SK-N-SH treated with all-trans-retinoic acid at 6 μM for 48 hours (cell line): ENCODE results near the gene FFAR2.

ENCODE experiments used
- ATAC-seq: fragments of 200-7000 bp; cut with Tn5 transposase; 3 replicates; pipeline ENCODE4 v1.9.1; 2020; ENCODE audit warnings: mild to moderate bottlenecking, moderate library complexity
- ARNTL ChIP-seq: fragments of 450-650 bp; formaldehyde crosslinking; IDR thresholded peaks from 2 replicates; pipeline ENCODE4 v1.5.0; 2020; ENCODE audit warnings: low read depth, mild to moderate bottlenecking, moderate library complexity, borderline replicate concordance
- BACH2 ChIP-seq: fragments of 250-450 bp; sonication (Bioruptor Pico); IDR thresholded peaks from 2 replicates; pipeline ENCODE4 v1.9.0; 2021; ENCODE audit warnings: mild to moderate bottlenecking, borderline replicate concordance
- CSDC2 ChIP-seq: fragments of 250-450 bp; sonication (Bioruptor Pico); IDR thresholded peaks from 2 replicates; pipeline ENCODE4 v1.5.0; 2020; ENCODE audit warnings: mild to moderate bottlenecking, moderate library complexity
- CSRNP3 ChIP-seq: fragments of 250-450 bp; sonication (Bioruptor Pico); IDR thresholded peaks from 2 replicates; pipeline ENCODE4 v1.5.1; 2021; ENCODE audit warnings: mild to moderate bottlenecking, moderate library complexity
- ESRRG ChIP-seq: fragments of 250-450 bp; sonication (Bioruptor Pico); IDR thresholded peaks from 2 replicates; pipeline ENCODE4 v1.6.1; 2021; ENCODE audit warnings: mild to moderate bottlenecking
- GLIS3 ChIP-seq: fragments of 250-450 bp; sonication (Bioruptor Pico); IDR thresholded peaks from 2 replicates; pipeline ENCODE4 v1.5.0; 2020; ENCODE audit warnings: mild to moderate bottlenecking, moderate library complexity
- OSR1 ChIP-seq: fragments of 250-450 bp; sonication (Bioruptor Pico); IDR thresholded peaks from 2 replicates; pipeline ENCODE4 v1.8.0; 2022; ENCODE audit warnings: moderate library complexity, mild to moderate bottlenecking, inconsistent platforms
- PATZ1 ChIP-seq: fragments of 250-450 bp; sonication (Bioruptor Pico); IDR thresholded peaks from 2 replicates; pipeline ENCODE4 v1.8.0; 2020; ENCODE audit warnings: mild to moderate bottlenecking, moderate library complexity, borderline replicate concordance
- POU6F1 ChIP-seq: fragments of 250-450 bp; sonication (Bioruptor Pico); IDR thresholded peaks from 2 replicates; pipeline ENCODE4 v1.8.0; 2021; ENCODE audit warnings: low read depth, mild to moderate bottlenecking, moderate library complexity, borderline replicate concordance
- RARB ChIP-seq: fragments of 250-450 bp; sonication (Bioruptor Pico); IDR thresholded peaks from 2 replicates; pipeline ENCODE4 v1.8.0; 2021; ENCODE audit warnings: mild to moderate bottlenecking, moderate library complexity
- SNAI2 ChIP-seq: fragments of 250-450 bp; sonication (Bioruptor Pico); IDR thresholded peaks from 2 replicates; pipeline ENCODE4 v1.5.0; 2020; ENCODE audit warnings: mild to moderate bottlenecking, moderate library complexity
- TCF4 ChIP-seq: fragments of 250-450 bp; sonication (Bioruptor Pico); IDR thresholded peaks from 2 replicates; pipeline ENCODE4 v1.8.0; 2021; ENCODE audit warnings: mild to moderate bottlenecking, moderate library complexity, borderline replicate concordance
- TOX ChIP-seq: fragments of 250-450 bp; sonication (Bioruptor Pico); IDR thresholded peaks from 2 replicates; pipeline ENCODE4 v1.8.0; 2021; ENCODE audit warnings: mild to moderate bottlenecking, moderate library complexity, borderline replicate concordance
- TSHZ2 ChIP-seq: fragments of 250-450 bp; sonication (Bioruptor Pico); IDR thresholded peaks from 2 replicates; pipeline ENCODE4 v1.5.0; 2020; ENCODE audit warnings: mild to moderate bottlenecking, moderate library complexity
- ZC3H10 ChIP-seq: fragments of 250-450 bp; sonication (Bioruptor Pico); IDR thresholded peaks from 2 replicates; pipeline ENCODE4 v1.5.1; 2021; ENCODE audit warnings: mild to moderate bottlenecking, moderate library complexity
- ZFP30 ChIP-seq: fragments of 450-650 bp; formaldehyde crosslinking; IDR thresholded peaks from 2 replicates; pipeline ENCODE4 v1.5.0; 2022; ENCODE audit warnings: mild to moderate bottlenecking, moderate library complexity
- ZNF565 ChIP-seq: fragments of 450-650 bp; formaldehyde crosslinking; conservative IDR thresholded peaks from 2 replicates; pipeline ENCODE4 v1.5.0; 2020; ENCODE audit warnings: low read depth, mild to moderate bottlenecking, moderate library complexity
- ZNF70 ChIP-seq: fragments of 450-650 bp; formaldehyde crosslinking; IDR thresholded peaks from 2 replicates; pipeline ENCODE4 v1.5.0; 2020; ENCODE audit warnings: mild to moderate bottlenecking, moderate library complexity
- ZNF8 ChIP-seq: fragments of 450-650 bp; formaldehyde crosslinking; IDR thresholded peaks from 2 replicates; pipeline ENCODE4 v1.5.0; 2020; ENCODE audit warnings: mild to moderate bottlenecking, moderate library complexity

Gene FFAR2

GRCh38 chr19:35447606-35448469, at the start of gene FFAR2:
Gene FFAR2, plus strand, starts transcription at chr19:35448257. Its CDS starts 1,458 bp downstream, at chr19:35449715.
- no peak for ATAC-seq
- TF ChIP-seq POU6F1 (CRISPR knock-in tag) (no peak), SNAI2 (no peak), ZNF70 (CRISPR knock-in tag) (no peak)

GRCh38 chr19:35398570-35398969, 49.5 kb upstream of the FFAR2 start:
- TF ChIP-seq TOX (CRISPR knock-in tag), result no peak
- no peak for TF ChIP-seq BACH2 (CRISPR knock-in tag)
- TF ChIP-seq TSHZ2 (CRISPR knock-in tag), result no peak
- TF ChIP-seq OSR1 (CRISPR knock-in tag), result no peak
- ATAC-seq, result no peak

- no peak for TF ChIP-seq RARB (CRISPR knock-in tag)
- TF ChIP-seq ZNF565 (CRISPR knock-in tag), result no peak
- no peak for TF ChIP-seq GLIS3 (CRISPR knock-in tag)
- no peak for TF ChIP-seq ZNF70 (CRISPR knock-in tag)
- TF ChIP-seq TSHZ2 (CRISPR knock-in tag), result no peak
- TF ChIP-seq ZNF8, result no peak
- no peak for TF ChIP-seq ARNTL (CRISPR knock-in tag)
- TF ChIP-seq OSR1 (CRISPR knock-in tag), result no peak
- no peak for TF ChIP-seq CSRNP3 (CRISPR knock-in tag)
- no peak for ATAC-seq
Observed at GRCh38 chr19:35399231-35399630, 48.8 kb upstream of the FFAR2 start.

- ATAC-seq, result no peak
- TF ChIP-seq OSR1 (CRISPR knock-in tag) (no peak), ZNF565 (CRISPR knock-in tag) (no peak), GLIS3 (CRISPR knock-in tag) (no peak), PATZ1 (CRISPR knock-in tag) (no peak), ZFP30 (no peak), SNAI2 (no peak), TCF4 (no peak), CSDC2 (CRISPR knock-in tag) (no peak), TOX (CRISPR knock-in tag) (no peak), RARB (CRISPR knock-in tag) (no peak), ZC3H10 (CRISPR knock-in tag) (no peak), ESRRG (CRISPR knock-in tag) (no peak)
Observed at GRCh38 chr19:35399948-35400772, 47.9 kb upstream of the FFAR2 start.
